ENCODE results near the gene TSPAN4.

The TSPAN4 gene

GRCh38 chr11:865462-866430, 23.1 kb downstream of the TSPAN4 start:
- DNase-seq (ENCODE audit: low spot score), result no peak

DNA sequence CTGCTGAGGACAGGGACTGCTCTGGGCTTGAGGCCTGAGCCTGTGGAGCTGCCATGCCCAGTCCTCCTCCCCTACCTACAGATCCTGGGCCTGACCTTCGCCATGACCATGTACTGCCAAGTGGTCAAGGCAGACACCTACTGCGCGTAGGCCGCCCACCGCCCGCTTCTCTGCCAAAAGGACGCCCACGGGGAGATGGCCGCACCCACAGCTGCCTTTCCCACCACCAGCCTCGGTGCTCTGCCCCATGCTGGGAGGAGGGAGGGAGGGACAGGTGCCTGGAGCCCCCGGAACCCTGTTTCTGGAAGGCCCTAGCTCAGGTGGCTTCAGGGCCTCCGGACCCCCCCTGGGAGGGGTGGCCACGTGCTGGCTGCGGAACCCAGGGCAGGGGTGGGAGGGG, 23.8 kb downstream of the TSPAN4 start:
- DNase-seq (ENCODE audit: low spot score), result no peak

GRCh38 chr11:867856-868358, 25.3 kb downstream of the TSPAN4 start:
- no peak for DNase-seq (ENCODE audit: low spot score)

DNA sequence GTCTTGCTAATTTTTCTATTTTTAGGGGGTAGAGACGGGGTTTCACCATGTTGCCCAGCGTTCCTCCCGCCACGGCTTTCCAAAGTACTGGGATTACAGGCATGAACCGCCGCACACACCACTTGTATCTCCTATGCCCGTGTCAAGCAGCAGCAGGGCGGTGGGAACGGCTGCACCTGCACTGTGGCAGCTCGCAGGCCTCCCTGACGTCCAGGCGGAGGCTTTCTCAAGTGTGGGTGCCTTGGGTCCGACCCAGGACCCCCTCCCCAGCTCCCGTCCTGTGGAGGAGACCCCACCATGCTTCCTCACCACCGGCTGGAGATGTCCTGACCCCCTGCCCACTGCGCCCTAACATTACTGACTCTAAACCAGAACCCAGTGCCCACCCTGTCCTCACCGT, 25.7 kb downstream of the TSPAN4 start:
- no peak for DNase-seq (ENCODE audit: low spot score)

GRCh38 chr11:868802-869201, 26.1 kb downstream of the TSPAN4 start:
- DNase-seq (ENCODE audit: low spot score), result no peak

- DNase-seq (ENCODE audit: low spot score), result no peak
These were observed 26.9 kb downstream of the TSPAN4 start for GRCh38 chr11:869399-870126.

GRCh38 chr11:870127-870413, 27.4 kb downstream of the TSPAN4 start:
- no peak for DNase-seq (ENCODE audit: low spot score)

DNA sequence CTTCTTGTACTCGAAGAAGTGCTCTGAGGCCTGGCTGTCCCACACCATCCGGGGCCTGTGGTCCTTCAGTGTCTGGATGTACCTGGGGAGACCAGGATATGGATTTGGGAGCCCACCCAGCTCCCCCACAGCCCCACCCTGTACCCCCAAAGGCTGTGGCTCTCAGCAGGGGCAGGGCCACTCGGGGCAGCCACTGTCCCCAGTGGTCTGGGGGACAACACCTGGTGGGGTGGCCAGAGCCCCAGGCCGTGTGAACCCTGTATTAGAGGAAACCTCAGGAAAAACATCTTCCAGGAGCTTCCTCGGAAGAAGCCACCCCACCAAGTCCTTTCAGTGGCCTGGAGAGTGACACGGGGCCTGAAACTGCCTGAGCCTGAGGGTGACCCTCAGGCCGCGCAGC, 27.8 kb downstream of the TSPAN4 start:
- no peak for DNase-seq (ENCODE audit: low spot score)

DNA sequence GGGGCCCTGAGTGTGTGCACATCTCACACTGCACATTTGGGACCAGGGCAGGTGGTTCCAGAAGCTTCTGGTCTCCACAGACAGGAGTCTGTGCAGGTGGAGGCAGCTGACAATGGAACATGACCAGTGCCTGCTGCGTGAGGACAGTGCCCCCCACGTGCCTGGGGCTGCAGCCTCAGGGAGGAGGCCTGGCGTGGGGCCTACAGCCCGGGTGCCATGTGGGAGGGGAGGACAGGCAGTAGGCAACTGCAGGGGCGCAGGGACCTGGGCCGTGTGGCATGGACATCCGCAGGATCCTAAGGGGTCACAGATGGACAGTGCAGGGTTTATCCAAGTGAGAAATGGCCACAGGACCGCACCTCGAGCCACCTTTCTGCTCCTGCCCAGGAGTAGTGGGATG, 28.8 kb downstream of the TSPAN4 start:
- DNase-seq (ENCODE audit: low spot score), result no peak

GRCh38 chr11:872799-873198, 30.1 kb downstream of the TSPAN4 start:
- no peak for DNase-seq (ENCODE audit: low spot score)

- no peak for DNase-seq (ENCODE audit: low spot score)
These were observed 31.1 kb downstream of the TSPAN4 start for GRCh38 chr11:873706-874105.

- DNase-seq (ENCODE audit: low spot score), result no peak
These were observed 32.6 kb downstream of the TSPAN4 start for GRCh38 chr11:875203-875602.

DNA sequence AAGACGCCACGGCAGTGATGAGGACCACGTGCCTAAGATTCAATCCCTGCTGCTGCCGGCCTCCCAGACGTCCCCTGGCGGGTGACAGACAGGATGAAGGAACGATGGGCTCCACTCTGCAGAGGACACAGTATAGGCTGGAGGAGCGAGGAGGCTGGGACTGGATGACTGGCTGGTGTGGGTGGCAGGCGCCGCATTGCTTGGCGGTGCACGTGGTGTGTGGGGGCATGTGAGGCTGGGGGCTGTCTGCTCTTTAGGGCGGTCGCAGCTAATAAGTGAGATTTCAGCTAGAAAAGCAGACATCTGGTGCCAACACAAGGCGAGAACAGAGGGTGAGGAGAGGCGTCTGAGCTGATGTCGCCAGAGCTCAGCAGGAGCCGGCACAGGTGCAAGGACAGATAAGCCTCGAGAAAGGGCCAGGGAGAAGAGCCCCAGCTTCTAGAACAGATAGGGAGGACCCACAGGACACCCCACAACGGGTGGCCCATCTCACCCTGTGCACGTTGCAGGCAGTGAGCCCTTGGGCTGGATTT, 33.2 kb downstream of the TSPAN4 start:
- DNase-seq (ENCODE audit: low spot score), result no peak

GRCh38 chr11:876545-876944, 33.9 kb downstream of the TSPAN4 start:
- no peak for DNase-seq (ENCODE audit: low spot score)

DNA sequence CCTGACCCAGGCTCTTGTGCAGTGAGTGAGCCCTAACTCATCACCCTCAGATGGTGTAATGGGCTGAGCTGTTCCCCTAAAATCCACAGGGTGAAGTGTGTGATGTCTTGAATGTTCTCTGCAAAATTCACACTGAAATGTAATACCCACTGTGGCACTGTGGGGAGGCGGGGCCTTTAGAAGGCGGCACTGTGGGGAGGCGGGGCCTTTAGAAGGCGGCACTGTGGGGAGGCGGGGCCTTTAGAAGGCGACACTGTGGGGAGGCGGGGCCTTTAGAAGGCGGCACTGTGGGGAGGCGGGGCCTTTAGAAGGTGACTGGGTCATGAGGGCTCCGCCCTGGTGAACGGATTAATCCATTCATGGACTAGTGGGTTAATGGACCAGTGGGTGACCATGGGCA, 34.9 kb downstream of the TSPAN4 start:
- DNase-seq (ENCODE audit: low spot score), result no peak

GRCh38 chr11:880447-880846, 37.8 kb downstream of the TSPAN4 start:
- no peak for DNase-seq (ENCODE audit: low spot score)

DNA sequence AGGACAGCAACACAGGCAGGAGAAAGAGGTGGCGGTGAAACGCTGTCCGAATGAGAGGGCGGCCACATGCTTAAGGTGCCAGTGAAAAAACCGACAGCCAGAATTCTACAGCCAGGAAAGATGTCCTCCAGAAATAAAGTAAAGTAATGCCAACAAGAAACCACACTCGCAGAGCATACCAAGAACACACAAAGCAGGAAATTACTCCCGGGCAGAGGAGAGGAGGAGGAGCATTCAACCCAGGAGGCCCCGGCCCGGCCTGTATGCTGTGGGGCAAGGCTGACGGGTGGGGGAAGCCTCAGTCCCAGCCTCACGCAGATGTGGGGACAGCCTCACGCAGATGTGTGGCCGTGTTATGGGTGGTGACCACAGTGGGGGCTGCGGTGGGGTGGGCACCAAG, 39.9 kb downstream of the TSPAN4 start:
- DNase-seq (ENCODE audit: low spot score), result no peak

GRCh38 chr11:883527-883926, 40.9 kb downstream of the TSPAN4 start:
- DNase-seq (ENCODE audit: low spot score), result no peak

DNA sequence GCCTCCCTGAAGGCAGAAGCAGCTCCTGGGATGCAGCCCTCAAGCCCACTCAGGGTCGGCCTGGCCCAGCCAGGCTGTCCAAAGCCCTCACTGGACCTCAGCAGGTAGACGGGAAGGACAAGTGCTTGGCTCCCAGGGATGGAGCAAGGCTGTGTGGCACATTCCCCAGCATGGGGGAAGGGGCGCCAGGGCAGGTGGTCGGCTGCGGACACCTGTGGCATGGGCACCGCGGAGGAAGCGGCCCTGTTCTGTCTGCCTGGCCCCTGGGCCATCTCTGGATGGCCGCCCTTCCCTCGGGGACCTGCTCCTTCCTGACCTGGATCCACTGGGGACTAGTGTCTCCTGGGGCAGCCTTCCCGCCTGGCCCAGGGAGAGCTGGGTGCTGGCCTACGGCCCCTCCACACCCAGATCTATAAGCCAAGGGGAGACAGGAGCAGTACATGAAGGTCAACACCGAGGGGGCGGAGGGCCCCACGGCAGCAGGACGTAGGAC, 42.0 kb downstream of the TSPAN4 start:
- no peak for DNase-seq (ENCODE audit: low spot score)

- no peak for DNase-seq (ENCODE audit: low spot score)
These were observed 43.9 kb downstream of the TSPAN4 start for GRCh38 chr11:886568-886967.

GRCh38 chr11:887589-887988, 44.9 kb downstream of the TSPAN4 start:
- no peak for DNase-seq (ENCODE audit: low spot score)

DNA sequence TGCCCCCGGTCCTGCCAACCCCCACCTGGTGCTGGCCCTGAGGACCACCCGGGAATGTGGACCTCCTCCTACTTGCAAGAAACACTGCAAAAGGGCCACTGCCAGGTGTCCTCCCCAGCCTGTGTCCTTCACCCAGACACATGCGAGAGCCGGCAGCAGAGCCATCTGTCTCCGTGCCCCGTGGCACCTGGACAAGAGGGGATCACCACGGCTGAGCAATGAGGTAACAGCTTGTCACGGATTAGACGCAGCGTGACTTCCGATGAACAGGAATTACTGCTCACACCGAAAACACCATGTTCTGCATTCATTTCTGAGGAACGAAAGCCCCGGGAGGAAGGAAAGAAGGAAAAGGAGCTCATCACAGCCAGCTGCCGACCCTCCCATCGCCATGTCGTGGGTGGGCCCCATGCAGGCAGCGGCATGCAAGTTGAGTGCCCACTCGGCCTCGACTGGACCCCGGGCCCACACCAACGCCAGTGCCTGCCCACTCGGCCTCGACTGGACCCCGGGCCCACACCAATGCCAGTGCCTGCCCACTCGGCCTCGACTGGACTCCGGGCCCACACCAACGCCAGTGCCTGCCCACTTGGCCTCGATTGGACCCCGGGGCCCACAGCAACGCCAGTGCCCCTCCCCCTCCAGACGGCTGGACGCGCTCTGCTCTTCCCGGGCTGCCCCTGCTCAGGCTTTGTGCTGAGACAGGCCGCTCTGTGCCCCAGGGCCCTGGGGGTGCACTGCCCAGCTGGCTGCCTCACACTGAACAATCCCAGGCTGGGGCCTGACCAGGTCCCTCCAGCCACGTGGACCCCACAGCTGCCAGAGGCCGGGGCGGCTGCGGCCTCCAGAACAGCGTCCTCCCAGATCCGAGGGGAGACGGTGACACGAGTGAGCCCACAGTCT, 45.9 kb downstream of the TSPAN4 start:
- DNase-seq (ENCODE audit: low spot score), result no peak
